B cell (primary cell): ENCODE measurements around the gene GDI2. TPM values are rescaled to one million over a fixed set of nuclear protein-coding genes. Genes with fewer than 3 reads are reported as not detected.

Source experiments
- ATAC-seq: fragments of 200-7000 bp; cut with Tn5 transposase; one replicate; pipeline ENCODE4 v1.10.0; 2021; ENCODE audit warnings: low read depth, mild to moderate bottlenecking, moderate number of reproducible peaks, moderate library complexity
- CTCF ChIA-PET: fragments of 350-600 bp; sonication (Branson Sonifier 250); formaldehyde crosslinking; loops from one replicate; lab custom pipeline; 2021; ENCODE audit warnings: antibody characterized with exemption, inconsistent platforms; lab: Charles Lee
- POLR2A ChIA-PET: fragments of 350-600 bp; sonication (Branson Sonifier 250); formaldehyde crosslinking; loops from one replicate; lab custom pipeline; 2021; ENCODE audit warnings: antibody characterized with exemption; lab: Charles Lee
- DNase-seq: peaks from one replicate; pipeline ENCODE4 v3.0.0; 2013
- H2AFZ ChIP-seq: 2 replicates; pipeline ENCODE4 v1.6.1; 2012; ENCODE audit warnings: mild to moderate bottlenecking, low read depth, low read length; ENCODE audit not compliant: insufficient read depth, poor library complexity, severe bottlenecking
- H3K27ac ChIP-seq, 2 donors: 1 replicate in 1 of 2; 2 replicates in 1 of 2; pipeline ENCODE4 v1.5.1; 2012 to 2013; ENCODE audit warnings: low read length in 2 of 2, mild to moderate bottlenecking in 2 of 2, moderate library complexity in 1 of 2
- H3K27me3 ChIP-seq, 4 experiments: fragments of 200-600 bp in 1 of 4; sonication (generic) in 1 of 4; replicated peaks in 1 of 4; 1 replicate in 2 of 4; 2 replicates in 2 of 4; pipeline versions ENCODE4 v1.6.1 to v1.7.0; 2013 to 2016; ENCODE audit warnings: low read length in 3 of 4, mild to moderate bottlenecking in 2 of 4, mixed read lengths in 1 of 4, moderate library complexity in 1 of 4; ENCODE audit not compliant: insufficient read depth in 4 of 4, control insufficient read depth in 3 of 4; ENCODE audit errors: control extremely low read depth in 1 of 4
- H3K36me3 ChIP-seq, 2 experiments: replicated peaks in 1 of 2; 1 replicate in 1 of 2; 2 replicates in 1 of 2; pipeline versions ENCODE4 v1.6.1 to v1.7.1; 2013; ENCODE audit warnings: low read length in 1 of 2; ENCODE audit not compliant: insufficient read depth in 2 of 2, control insufficient read depth in 1 of 2; ENCODE audit errors: control extremely low read depth in 1 of 2, extremely low read depth in 1 of 2
- H3K4me1 ChIP-seq, 2 donors: fragments of 200-600 bp in 1 of 2; sonication (generic) in 1 of 2; 1 replicate in 1 of 2; 2 replicates in 1 of 2; pipeline versions ENCODE4 v1.5.1 to v1.6.1; 2013 to 2017; ENCODE audit warnings: low read length in 2 of 2; ENCODE audit not compliant: control insufficient read depth in 2 of 2, insufficient read depth in 2 of 2
- H3K4me2 ChIP-seq: replicated peaks from 2 replicates; pipeline ENCODE3; 2012; ENCODE audit warnings: mild to moderate bottlenecking, low read depth, low read length; ENCODE audit not compliant: poor library complexity, severe bottlenecking
- H3K4me3 ChIP-seq, 5 experiments: fragments of 200-600 bp in 1 of 5; sonication (generic) in 1 of 5; 1 replicate in 3 of 5; 2 replicates in 2 of 5; pipeline versions ENCODE4 v1.5.1 to v1.7.0; 2011 to 2016; ENCODE audit warnings: low read length in 4 of 5, mild to moderate bottlenecking in 4 of 5, low read depth in 2 of 5, control low read depth in 1 of 5, moderate library complexity in 1 of 5; ENCODE audit not compliant: insufficient read depth in 1 of 5; ENCODE audit errors: control extremely low read depth in 1 of 5, extremely low read depth in 1 of 5
- H3K79me2 ChIP-seq: fragments of 200-600 bp; sonication (generic); one replicate; pipeline ENCODE4 v1.6.0; 2016; ENCODE audit warnings: low read length; ENCODE audit not compliant: control insufficient read depth, insufficient read depth
- H3K9ac ChIP-seq: fragments of 200-600 bp; sonication (generic); 2 replicates; pipeline ENCODE4 v1.6.1; 2017; ENCODE audit warnings: mild to moderate bottlenecking, low read length, moderate library complexity
- H3K9me3 ChIP-seq, 3 donors: one replicate each; pipeline versions ENCODE4 v1.6.1 to v1.7.1; 2013; ENCODE audit warnings: low read length in 2 of 3; ENCODE audit not compliant: control insufficient read depth in 2 of 3, insufficient read depth in 1 of 3; ENCODE audit errors: control extremely low read depth in 1 of 3
- H4K20me1 ChIP-seq: 2 replicates; pipeline ENCODE4 v1.6.0; 2012; ENCODE audit warnings: mild to moderate bottlenecking, low read length; ENCODE audit not compliant: insufficient read depth, control insufficient read depth, poor library complexity, severe bottlenecking
- H3K27ac Mint-ChIP-seq: one replicate; pipeline ENCODE4 v1.8.0; 2021; ENCODE audit warnings: mixed read lengths
- H3K27me3 Mint-ChIP-seq: one replicate; pipeline ENCODE4 v1.8.0; 2021; ENCODE audit warnings: mixed read lengths
- H3K4me1 Mint-ChIP-seq: one replicate; pipeline ENCODE4 v1.8.0; 2021; ENCODE audit warnings: mixed read lengths
- H3K4me3 Mint-ChIP-seq: one replicate; pipeline ENCODE4 v1.8.0; 2021; ENCODE audit warnings: mixed read lengths
- H3K9me3 Mint-ChIP-seq: one replicate; pipeline ENCODE4 v1.8.0; 2022; ENCODE audit warnings: mixed read lengths; ENCODE audit not compliant: insufficient read depth
- CTCF ChIP-seq: fragments of 200-600 bp; IDR thresholded peaks from one replicate; pipeline ENCODE4 v1.8.0; 2022; ENCODE audit warnings: antibody characterized with exemption, mild to moderate bottlenecking
- EZH2 ChIP-seq: IDR thresholded peaks from 2 replicates; pipeline ENCODE4 v1.6.1; 2012; ENCODE audit warnings: borderline replicate concordance, low read depth, mild to moderate bottlenecking, moderate library complexity, low read length; ENCODE audit not compliant: insufficient read depth, poor library complexity, severe bottlenecking
- WGBS: methylation state at CpG from one replicate; pipeline ENCODE4 v1.1.5; 2013; ENCODE audit warnings: missing lambda C conversion rate; ENCODE audit not compliant: insufficient coverage; 5-methylcytosine and 5-hydroxymethylcytosine counted together
- intact Hi-C: fragments of 100-400 bp; cut with micrococcal nuclease; formaldehyde crosslinking; loops from one replicate; pipeline ENCODE4 v1.10.0; 2022
- polyA plus RNA-seq: library from polyadenylated mRNA; depleted of rRNA; stranded (reverse); fragments of >200 nt; gene quantifications from 2 replicates; pipeline ENCODE4 v1.2.3, GENCODE V29; 2012
- total RNA-seq, 2 donors: library from RNA; stranded (reverse); fragments of 120-200 nt in 1 of 2; gene quantifications; 1 replicate in 1 of 2; 2 replicates in 1 of 2; pipeline versions ENCODE4 v1.2.3 to v1.2.4, GENCODE V29; 2013 to 2022

Gene GDI2
- total and polyA plus RNA-seq, 2 donors (not counting 1 experiment from before 2014, with no cell fraction given), result 91.1 to 187 TPM

GRCh38 chr10:5783300-5783699 lies 29.9 kb downstream of the GDI2 start:
- Mint-ChIP-seq H3K4me1 (peaks cover 35% of the 10 kb centered on the region), H3K4me3 (no peak overlapping the region), H3K27ac (peak overlapping the region; percentile 67), H3K9me3 (peaks cover 6% of the 10 kb centered on the region), H3K27me3 (no peaks in the 10 kb centered on the region)
- intact Hi-C loops, result no loop called here
- ATAC-seq, result no peak
- TF ChIP-seq CTCF, result no peak
- TF ChIP-seq EZH2, result no peak
- H3K27ac ChIP-seq, result peak overlapping the region in 1 of 2 donors; percentile 27
- no peak overlapping the region for H3K9ac ChIP-seq
- 100% methylated on average over 1 of the region's 1 CpG for WGBS
- H3K4me1 ChIP-seq, result peaks cover 3 to 6% of the 10 kb centered on the region in 2 donors
- no peak overlapping the region for H3K4me2 ChIP-seq
- H3K27me3 ChIP-seq, result no peaks in the 10 kb centered on the region
- no peak overlapping the region for H3K4me3 ChIP-seq
- H3K79me2 ChIP-seq, result peaks cover 99% of the 10 kb centered on the region
- peaks cover 40% of the 10 kb centered on the region for H4K20me1 ChIP-seq
- POLR2A ChIA-PET, result interaction anchor here (0.7 kb wide), 1 partner anchor 14 kb away, joined by 3 read pairs; no protein-coding TSS in a partner anchor
- H2AFZ ChIP-seq, result no peak overlapping the region
- H3K36me3 ChIP-seq, result peaks cover 3 to 61% of the 10 kb centered on the region in 2 experiments
- no peaks in the 10 kb centered on the region for H3K9me3 ChIP-seq
- CTCF ChIA-PET, result interaction anchor here (1.0 kb wide), 1 partner anchor 153 kb away, joined by 3 read pairs; no protein-coding TSS in a partner anchor
- no peak for DNase-seq

GRCh38 chr10:5782174-5782573 lies 31.1 kb downstream of the GDI2 start:
- H3K4me2 ChIP-seq, result no peak overlapping the region
- ChIA-PET CTCF (no interaction called here), POLR2A (no interaction called here)
- no peak overlapping the region for H2AFZ ChIP-seq
- Mint-ChIP-seq H3K27me3 (no peaks in the 10 kb centered on the region), H3K4me1 (peaks cover 44% of the 10 kb centered on the region), H3K4me3 (no peak overlapping the region), H3K9me3 (peaks cover 6% of the 10 kb centered on the region), H3K27ac (peak overlapping the region; percentile 73)
- DNase-seq, result no peak
- no peak overlapping the region for H3K4me3 ChIP-seq
- peak overlapping the region in 1 of 2 donors; percentile 45 for H3K27ac ChIP-seq
- no peaks in the 10 kb centered on the region for H3K27me3 ChIP-seq
- no peak for TF ChIP-seq CTCF
- no peak for TF ChIP-seq EZH2
- peaks cover 3 to 52% of the 10 kb centered on the region in 2 experiments for H3K36me3 ChIP-seq
- H3K9ac ChIP-seq, result no peak overlapping the region
- intact Hi-C loops, result no loop called here
- no peaks in the 10 kb centered on the region for H3K9me3 ChIP-seq
- peaks cover 34% of the 10 kb centered on the region for H4K20me1 ChIP-seq
- WGBS, result 50% methylated on average over 1 of the region's 1 CpG
- no peak for ATAC-seq
- H3K79me2 ChIP-seq, result peaks cover 98% of the 10 kb centered on the region
- peaks cover 3 to 6% of the 10 kb centered on the region in 2 donors for H3K4me1 ChIP-seq
